CMK (cell line): ENCODE data around the gene TNFRSF4.

Source experiments
- DNase-seq: peaks from one replicate; pipeline ENCODE4 v3.0.0-alpha.2; 2010; ENCODE audit warnings: low read depth

Gene TNFRSF4

GRCh38 chr1:1169429-1170214 is 44.3 kb downstream of the TNFRSF4 start:
- DNase-seq: no peak

- DNase-seq: no peak
Observed at GRCh38 chr1:1168451-1169411, 45.2 kb downstream of the TNFRSF4 start.

GRCh38 chr1:1167841-1168450 is 46.0 kb downstream of the TNFRSF4 start:
- DNase-seq: no peak

GRCh38 chr1:1167398-1167821 is 46.5 kb downstream of the TNFRSF4 start:
- DNase-seq: no peak

DNA sequence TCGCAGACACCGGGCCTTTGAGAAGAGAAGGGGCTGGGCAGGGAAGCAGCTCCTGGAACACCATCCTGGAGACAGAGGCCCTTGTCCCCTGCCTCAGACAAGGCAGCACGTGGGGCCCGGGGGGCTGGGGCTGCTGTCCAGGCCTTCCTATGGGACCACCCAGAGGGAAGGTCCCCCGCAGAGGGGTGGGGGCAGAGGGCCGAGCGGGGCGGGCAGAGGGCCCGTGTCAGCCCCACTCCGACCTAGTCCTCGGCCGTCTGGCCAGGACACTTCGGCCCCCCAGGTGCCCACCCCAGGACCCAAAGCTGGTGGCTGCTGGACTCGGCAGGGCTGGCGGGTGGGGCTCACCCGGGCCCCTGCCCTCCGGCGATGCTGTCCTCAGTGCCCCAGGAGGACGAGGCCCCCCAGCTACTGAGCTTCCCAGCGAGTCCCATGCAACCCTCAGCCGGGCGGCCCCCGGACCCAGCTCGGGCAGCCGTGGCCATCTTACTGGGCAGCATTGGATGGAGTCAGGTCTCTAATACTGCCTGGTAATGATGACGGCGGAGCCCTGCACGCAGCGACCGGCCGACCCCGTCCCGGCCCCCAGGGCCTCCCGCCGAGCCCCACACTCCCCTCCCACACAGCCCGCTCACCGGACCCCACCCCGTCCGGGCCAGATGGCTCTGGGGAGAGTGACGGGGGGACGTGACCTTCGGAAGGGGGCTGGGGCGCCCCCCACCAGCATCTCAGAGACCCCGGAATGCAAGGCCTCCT is 47.1 kb downstream of the TNFRSF4 start:
- DNase-seq: no peak

- DNase-seq: no peak
Observed at GRCh38 chr1:1165900-1166421, 48.0 kb downstream of the TNFRSF4 start.

DNA sequence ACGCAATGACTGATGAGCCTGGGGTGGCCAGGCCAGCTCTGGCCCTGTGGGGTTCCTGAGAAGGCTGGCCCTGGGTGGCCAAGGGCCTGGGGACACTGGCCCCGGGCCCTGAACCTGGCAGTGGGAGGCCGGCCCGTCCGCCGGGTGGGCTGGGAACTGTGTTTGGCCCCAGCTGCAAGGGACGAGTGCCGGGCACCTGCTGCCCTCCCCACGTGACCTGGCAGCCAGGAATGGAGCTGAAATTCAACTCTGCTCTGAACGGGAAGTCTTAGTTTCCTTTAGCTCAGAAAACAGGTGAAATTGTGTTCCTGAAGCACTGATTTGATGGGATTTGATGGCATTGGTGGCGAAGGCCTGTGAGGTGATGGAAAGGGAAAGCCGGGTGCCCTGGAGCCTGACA is 48.5 kb downstream of the TNFRSF4 start:
- no peak for DNase-seq

GRCh38 chr1:1164701-1165451 is 49.1 kb downstream of the TNFRSF4 start:
- DNase-seq: no peak

- DNase-seq: no peak
Observed at GRCh38 chr1:1164361-1164700, 49.6 kb downstream of the TNFRSF4 start.

- DNase-seq: no peak
Observed at GRCh38 chr1:1163538-1164070, 50.3 kb downstream of the TNFRSF4 start.

GRCh38 chr1:1162597-1163537 is 51.1 kb downstream of the TNFRSF4 start:
- DNase-seq: no peak

DNA sequence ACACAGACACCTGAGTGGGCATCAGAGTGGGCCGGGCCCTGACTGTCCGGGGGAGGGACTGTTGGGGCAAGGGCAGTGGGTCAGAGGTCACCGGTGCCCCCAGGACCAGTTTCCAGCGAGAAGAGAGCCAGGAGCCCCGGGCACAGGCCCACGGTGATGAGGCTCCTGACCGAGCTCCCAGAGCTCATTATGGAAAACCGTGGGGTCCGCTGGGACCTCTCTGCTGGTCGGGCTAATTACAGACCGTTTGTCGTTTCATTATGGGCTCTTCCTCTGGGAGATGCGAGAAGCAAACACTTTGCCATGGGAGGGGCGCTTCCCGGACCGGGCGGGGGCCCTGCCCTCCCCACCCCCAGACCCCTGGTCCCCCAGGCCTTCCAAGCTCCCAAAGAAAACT is 52.3 kb downstream of the TNFRSF4 start:
- DNase-seq: no peak
